HepG2 (cell line): ENCODE measurements around the gene ARHGAP15. TPM values are rescaled to one million over a fixed set of nuclear protein-coding genes. Genes with fewer than 3 reads are reported as not detected.

Experiments
- ATAC-seq: fragments of 200-7000 bp; cut with Tn5 transposase; 3 replicates; pipeline ENCODE4 v1.9.1; 2020; ENCODE audit warnings: mild to moderate bottlenecking, moderate library complexity
- BruUV-seq: library from RNA; stranded (reverse); fragments of 400-500 nt; replicated peaks from 2 replicates; lab custom pipeline; 2021; lab: Mats Ljungman, UMichigan
- CTCF ChIA-PET: fragments of 300-600 bp; formaldehyde crosslinking; extraction: SDS; loops from one replicate; lab custom pipeline; 2021; ENCODE audit warnings: low total read pairs, inconsistent platforms, low intra/inter-chr PET ratio; lab: Yijun Ruan, JAX
- POLR2A ChIA-PET: fragments of 350-600 bp; sonication (Branson Sonifier 250); formaldehyde crosslinking; loops from one replicate; lab custom pipeline; 2020; ENCODE audit warnings: antibody characterized with exemption, inconsistent platforms; lab: Yijun Ruan, JAX
- DNase-seq: peaks from one replicate; pipeline ENCODE4 v3.0.0-alpha.2; 2015; ENCODE audit warnings: low spot score
- FAIRE-seq: peaks from 3 replicates; lab custom pipeline; 2011; peaks lifted over from hg19 to GRCh38; lab: Jason Lieb, UNC
- H2AFZ ChIP-seq: one replicate; pipeline ENCODE4 v1.6.1; 2011; ENCODE audit warnings: low read length, inconsistent platforms
- H3K27ac ChIP-seq: fragments of 300-600 bp; 3 replicates; pipeline ENCODE4 v1.8.0; 2011; ENCODE audit warnings: mixed run types, mild to moderate bottlenecking, mixed read lengths, low read length, inconsistent platforms; ENCODE audit not compliant: insufficient read depth; ENCODE audit errors: extremely low read length
- H3K27me3 ChIP-seq, 2 experiments: fragments of 200-600 bp in 1 of 2; 2 replicates in 1 of 2; 3 replicates in 1 of 2; pipeline versions ENCODE4 v1.6.0 to v1.8.0; 2011; ENCODE audit warnings: low read length in 2 of 2, mild to moderate bottlenecking in 2 of 2, moderate library complexity in 2 of 2, inconsistent platforms in 1 of 2; ENCODE audit not compliant: insufficient read depth in 2 of 2, control insufficient read depth in 1 of 2
- H3K36me3 ChIP-seq, 2 experiments: fragments of 200-600 bp in 1 of 2; replicated peaks in 1 of 2; 2 replicates in 1 of 2; 3 replicates in 1 of 2; pipeline versions ENCODE4 v1.5.1 to v1.8.0; 2011; ENCODE audit warnings: low read length in 2 of 2, inconsistent platforms in 1 of 2; ENCODE audit not compliant: insufficient read depth in 2 of 2, control insufficient read depth in 1 of 2
- H3K4me1 ChIP-seq: 2 replicates; pipeline ENCODE4 v1.5.1; 2012; ENCODE audit warnings: low read length, inconsistent platforms; ENCODE audit not compliant: insufficient read depth
- H3K4me2 ChIP-seq: 2 replicates; pipeline ENCODE4 v1.6.0; 2011; ENCODE audit warnings: low read depth, low read length, inconsistent platforms
- H3K4me3 ChIP-seq, 3 experiments: fragments of 200-600 bp in 1 of 3; sonication (generic), shearing (Covaris generic) in 1 of 3; replicated peaks in 1 of 3; 2 replicates each; pipeline ENCODE4 v1.5.1; 2011 to 2016; ENCODE audit warnings: low read length in 3 of 3, inconsistent platforms in 2 of 3, low read depth in 2 of 3, mild to moderate bottlenecking in 2 of 3, control low read depth in 1 of 3, mixed read lengths in 1 of 3; ENCODE audit not compliant: insufficient read depth in 1 of 3
- H3K79me2 ChIP-seq: one replicate; pipeline ENCODE4 v1.6.1; 2011; ENCODE audit warnings: low read length, inconsistent platforms; ENCODE audit not compliant: insufficient read depth
- H3K9ac ChIP-seq: 2 replicates; pipeline ENCODE4 v1.6.0; 2011; ENCODE audit warnings: mild to moderate bottlenecking, low read depth, low read length, inconsistent platforms; ENCODE audit not compliant: insufficient read depth
- H3K9me3 ChIP-seq: 2 replicates; pipeline ENCODE4 v1.5.1; 2012; ENCODE audit warnings: mild to moderate bottlenecking, low read length
- H4K20me1 ChIP-seq: 2 replicates; pipeline ENCODE4 v1.6.0; 2011; ENCODE audit warnings: inconsistent platforms, mild to moderate bottlenecking, low read length, moderate library complexity; ENCODE audit not compliant: insufficient read depth
- CHD2 ChIP-seq: IDR thresholded peaks from 2 replicates; pipeline ENCODE4 v1.6.1; 2011; ENCODE audit warnings: low read depth, low read length, improper control_type of control experiment
- KLF16 ChIP-seq, 2 experiments: sonication (generic) in 1 of 2; formaldehyde crosslinking in 1 of 2; IDR thresholded peaks; 2 replicates each; pipeline versions ENCODE4 v1.6.1 to v1.8.0; 2016 to 2023; ENCODE audit warnings: missing genetic modification reagents in 2 of 2, missing compliant biosample characterization in 1 of 2
- MAFK ChIP-seq, 2 experiments: IDR thresholded peaks in 1 of 2; conservative IDR thresholded peaks in 1 of 2; 2 replicates each; pipeline ENCODE4 v1.6.1; 2011; ENCODE audit warnings: improper control_type of control experiment in 2 of 2, low read length in 2 of 2
- MATR3 ChIP-seq: sonication (generic); formaldehyde crosslinking; IDR thresholded peaks from 2 replicates; pipeline ENCODE4 v1.4.0; 2020; ENCODE audit warnings: missing genetic modification reagents
- NFRKB ChIP-seq: fragments of 450-650 bp; IDR thresholded peaks from 2 replicates; pipeline ENCODE4 v1.6.1; 2017
- PAX8 ChIP-seq: sonication (generic); formaldehyde crosslinking; IDR thresholded peaks from 2 replicates; pipeline ENCODE4 v1.8.0; 2022; ENCODE audit warnings: mild to moderate bottlenecking, missing genetic modification reagents, borderline replicate concordance
- SALL1 ChIP-seq: sonication (generic); formaldehyde crosslinking; IDR thresholded peaks from 2 replicates; pipeline ENCODE4 v1.8.0; 2022; ENCODE audit warnings: mild to moderate bottlenecking, missing genetic modification reagents
- SP140L ChIP-seq: sonication (generic); formaldehyde crosslinking; IDR thresholded peaks from 2 replicates; pipeline ENCODE4 v1.4.0; 2020; ENCODE audit warnings: missing genetic modification reagents, borderline replicate concordance
- SRSF4 ChIP-seq: fragments of 200-400 bp; formaldehyde crosslinking; IDR thresholded peaks from one replicate; pipeline ENCODE4 v1.6.1; 2018; ENCODE audit warnings: mild to moderate bottlenecking, low read depth, low read length, moderate library complexity; ENCODE audit not compliant: poor library complexity, severe bottlenecking
- ZNF558 ChIP-seq: sonication (generic); formaldehyde crosslinking; IDR thresholded peaks from 2 replicates; pipeline ENCODE4 v1.9.0; 2022; ENCODE audit warnings: mild to moderate bottlenecking, missing genetic modification reagents, borderline replicate concordance
- WGBS: methylation state at CpG from one replicate; pipeline ENCODE4 v1.1.6; 2017; ENCODE audit warnings: low lambda C conversion rate; 5-methylcytosine and 5-hydroxymethylcytosine counted together
- in situ Hi-C: cut with HindIII; loops from 2 replicates; pipeline ENCODE4 v1.10.0; 2017; ENCODE audit warnings: low pct_unique_long_range_greater_than_20kb; ENCODE audit not compliant: extremely low pct_ligation_motif_present
- intact Hi-C: fragments of 100-400 bp; cut with micrococcal nuclease; formaldehyde crosslinking; loops from one replicate; pipeline ENCODE4 v1.10.0; 2022; ENCODE audit not compliant: unreplicated experiment
- polyA plus RNA-seq, 8 experiments: library from polyadenylated mRNA; depleted of rRNA in 3 of 8; stranded (reverse) in 7 of 8; unstranded in 1 of 8; fragments of >200 nt; fragmentation: Illumina TruSeq in 4 of 8; extraction: Trizol in 4 of 8; gene quantifications; 2 replicates each; pipeline versions ENCODE4 v1.2.1 to v1.2.3, GENCODE V29; 2011 to 2016; ENCODE audit warnings: low read depth in 4 of 8, missing spikeins in 1 of 8, mixed read lengths in 1 of 8; ENCODE audit not compliant: insufficient read depth in 1 of 8
- total RNA-seq, 5 experiments: library from RNA; depleted of rRNA; stranded (reverse); fragments of >200 nt; fragmentation: Illumina TruSeq; extraction: Trizol; gene quantifications; 2 replicates each; pipeline ENCODE4 v1.2.3, GENCODE V29; 2016; ENCODE audit warnings: low read depth in 1 of 5
- TF ChIP-seq, protein P1 (sequence below): sonication (generic); formaldehyde crosslinking; IDR thresholded peaks from 2 replicates; pipeline ENCODE4 v1.5.0; 2020; ENCODE audit warnings: missing genetic modification reagents
- TF ChIP-seq, protein P2 (sequence below): sonication (generic); formaldehyde crosslinking; IDR thresholded peaks from 2 replicates; pipeline ENCODE4 v1.9.0; 2022; ENCODE audit warnings: missing genetic modification reagents, mild to moderate bottlenecking, borderline replicate concordance
- TF ChIP-seq, protein P3 (sequence below): IDR thresholded peaks from 2 replicates; pipeline ENCODE4 v1.6.1; 2016; ENCODE audit warnings: low read depth, borderline replicate concordance
- TF ChIP-seq, protein P4 (sequence below): IDR thresholded peaks from 2 replicates; pipeline ENCODE4 v1.6.1; 2012; ENCODE audit warnings: inconsistent platforms
- TF ChIP-seq, protein P5 (sequence below): sonication (generic); formaldehyde crosslinking; IDR thresholded peaks from 2 replicates; pipeline ENCODE4 v1.5.0; 2020; ENCODE audit warnings: missing genetic modification reagents

Gene ARHGAP15
- total and polyA plus RNA-seq, 2 of the 13 experiments (the other 11 are each of a cell fraction or from before 2014, with no cell fraction given): 0.04 TPM; not detected in 1

DNA sequence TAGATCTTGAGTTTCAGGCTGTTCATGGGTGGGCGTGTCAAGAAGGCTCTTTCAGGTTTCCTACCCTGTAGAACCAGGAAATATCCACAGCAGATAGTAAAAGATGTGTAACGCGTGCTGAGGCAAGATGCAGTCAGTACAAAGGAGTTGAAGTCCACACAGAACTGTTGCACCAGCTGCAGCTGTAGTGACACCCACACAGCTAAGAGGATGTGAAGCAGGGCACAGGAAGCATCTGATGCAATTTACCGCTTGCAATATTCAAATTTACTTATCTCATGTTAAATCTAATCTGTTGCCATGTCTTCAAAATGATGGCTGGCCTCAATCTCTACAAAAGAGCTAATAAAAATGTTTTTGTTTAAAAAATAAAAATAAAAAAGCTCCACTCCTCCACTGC, 132.8 kb downstream of the ARHGAP15 start:
- no peaks in the 10 kb centered on the region for H3K9me3 ChIP-seq
- POLR2A ChIA-PET: no interaction called here
- ATAC-seq: no peak
- H3K27me3 ChIP-seq: no peaks in the 10 kb centered on the region
- no TSS peak for BruUV-seq
- 30% methylated on average over 4 of the region's 4 CpGs for WGBS
- no peak overlapping the region for H2AFZ ChIP-seq
- H3K79me2 ChIP-seq: no peaks in the 10 kb centered on the region
- no peaks in the 10 kb centered on the region for H3K4me1 ChIP-seq
- no peak for FAIRE-seq
- no peak overlapping the region for H3K4me2 ChIP-seq
- no peaks in the 10 kb centered on the region for H3K36me3 ChIP-seq
- H4K20me1 ChIP-seq: no peaks in the 10 kb centered on the region
- H3K4me3 ChIP-seq: no peak overlapping the region
- in situ Hi-C loops (no loop called here), intact Hi-C loops (no loop called here)
- no peak overlapping the region for H3K9ac ChIP-seq
- CTCF ChIA-PET: no interaction called here
- TF ChIP-seq MAFK (conservative IDR thresholded peaks at IDR 0.05 in 1 of 2, IDR thresholded peaks at IDR 0.05 in 1 of 2; ENCODE audit: low read length in 2 of 2) (no peak), ZNF558 (CRISPR knock-in tag) (no peak), KLF16 (CRISPR knock-in tag; IDR thresholded peaks at IDR 0.05) (no peak), SRSF4 (no peak), PAX8 (CRISPR knock-in tag) (no peak), SALL1 (CRISPR knock-in tag) (no peak), SP140L (CRISPR knock-in tag) (no peak), CHD2 (no peak), MATR3 (CRISPR knock-in tag) (no peak), NFRKB (no peak)
- TF ChIP-seq, protein P1, sequence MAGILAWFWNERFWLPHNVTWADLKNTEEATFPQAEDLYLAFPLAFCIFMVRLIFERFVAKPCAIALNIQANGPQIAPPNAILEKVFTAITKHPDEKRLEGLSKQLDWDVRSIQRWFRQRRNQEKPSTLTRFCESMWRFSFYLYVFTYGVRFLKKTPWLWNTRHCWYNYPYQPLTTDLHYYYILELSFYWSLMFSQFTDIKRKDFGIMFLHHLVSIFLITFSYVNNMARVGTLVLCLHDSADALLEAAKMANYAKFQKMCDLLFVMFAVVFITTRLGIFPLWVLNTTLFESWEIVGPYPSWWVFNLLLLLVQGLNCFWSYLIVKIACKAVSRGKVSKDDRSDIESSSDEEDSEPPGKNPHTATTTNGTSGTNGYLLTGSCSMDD (CRISPR knock-in tag): no peak
- TF ChIP-seq, protein P2, sequence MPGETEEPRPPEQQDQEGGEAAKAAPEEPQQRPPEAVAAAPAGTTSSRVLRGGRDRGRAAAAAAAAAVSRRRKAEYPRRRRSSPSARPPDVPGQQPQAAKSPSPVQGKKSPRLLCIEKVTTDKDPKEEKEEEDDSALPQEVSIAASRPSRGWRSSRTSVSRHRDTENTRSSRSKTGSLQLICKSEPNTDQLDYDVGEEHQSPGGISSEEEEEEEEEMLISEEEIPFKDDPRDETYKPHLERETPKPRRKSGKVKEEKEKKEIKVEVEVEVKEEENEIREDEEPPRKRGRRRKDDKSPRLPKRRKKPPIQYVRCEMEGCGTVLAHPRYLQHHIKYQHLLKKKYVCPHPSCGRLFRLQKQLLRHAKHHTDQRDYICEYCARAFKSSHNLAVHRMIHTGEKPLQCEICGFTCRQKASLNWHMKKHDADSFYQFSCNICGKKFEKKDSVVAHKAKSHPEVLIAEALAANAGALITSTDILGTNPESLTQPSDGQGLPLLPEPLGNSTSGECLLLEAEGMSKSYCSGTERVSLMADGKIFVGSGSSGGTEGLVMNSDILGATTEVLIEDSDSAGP (CRISPR knock-in tag): no peak
- TF ChIP-seq, protein P3, sequence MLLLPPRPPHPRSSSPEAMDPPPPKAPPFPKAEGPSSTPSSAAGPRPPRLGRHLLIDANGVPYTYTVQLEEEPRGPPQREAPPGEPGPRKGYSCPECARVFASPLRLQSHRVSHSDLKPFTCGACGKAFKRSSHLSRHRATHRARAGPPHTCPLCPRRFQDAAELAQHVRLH (CRISPR knock-in tag): no peak
- TF ChIP-seq, protein P4, sequence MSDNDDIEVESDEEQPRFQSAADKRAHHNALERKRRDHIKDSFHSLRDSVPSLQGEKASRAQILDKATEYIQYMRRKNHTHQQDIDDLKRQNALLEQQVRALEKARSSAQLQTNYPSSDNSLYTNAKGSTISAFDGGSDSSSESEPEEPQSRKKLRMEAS: no peak
- TF ChIP-seq, protein P5, sequence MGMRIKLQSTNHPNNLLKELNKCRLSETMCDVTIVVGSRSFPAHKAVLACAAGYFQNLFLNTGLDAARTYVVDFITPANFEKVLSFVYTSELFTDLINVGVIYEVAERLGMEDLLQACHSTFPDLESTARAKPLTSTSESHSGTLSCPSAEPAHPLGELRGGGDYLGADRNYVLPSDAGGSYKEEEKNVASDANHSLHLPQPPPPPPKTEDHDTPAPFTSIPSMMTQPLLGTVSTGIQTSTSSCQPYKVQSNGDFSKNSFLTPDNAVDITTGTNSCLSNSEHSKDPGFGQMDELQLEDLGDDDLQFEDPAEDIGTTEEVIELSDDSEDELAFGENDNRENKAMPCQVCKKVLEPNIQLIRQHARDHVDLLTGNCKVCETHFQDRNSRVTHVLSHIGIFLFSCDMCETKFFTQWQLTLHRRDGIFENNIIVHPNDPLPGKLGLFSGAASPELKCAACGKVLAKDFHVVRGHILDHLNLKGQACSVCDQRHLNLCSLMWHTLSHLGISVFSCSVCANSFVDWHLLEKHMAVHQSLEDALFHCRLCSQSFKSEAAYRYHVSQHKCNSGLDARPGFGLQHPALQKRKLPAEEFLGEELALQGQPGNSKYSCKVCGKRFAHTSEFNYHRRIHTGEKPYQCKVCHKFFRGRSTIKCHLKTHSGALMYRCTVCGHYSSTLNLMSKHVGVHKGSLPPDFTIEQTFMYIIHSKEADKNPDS: no peak
- H3K27ac ChIP-seq: no peak overlapping the region
- DNase-seq: no peak
